Stimulated activated CD4-positive, alpha-beta T cell treated with anti-CD3 and anti-CD28 coated beads, Interleukin-15, amount 100 ng/mL, for 24 hours (primary cell): ENCODE data around the gene PGLYRP4.
"Not testable (repeated sequence)": the region's sequence is repeated elsewhere in the genome, so short reads cannot be mapped to it uniquely, and the experiment has no call there.

ENCODE experiments used
- DNase-seq: peaks from one replicate; pipeline ENCODE4 v3.0.0-alpha.2; 2020

The PGLYRP4 gene

DNA sequence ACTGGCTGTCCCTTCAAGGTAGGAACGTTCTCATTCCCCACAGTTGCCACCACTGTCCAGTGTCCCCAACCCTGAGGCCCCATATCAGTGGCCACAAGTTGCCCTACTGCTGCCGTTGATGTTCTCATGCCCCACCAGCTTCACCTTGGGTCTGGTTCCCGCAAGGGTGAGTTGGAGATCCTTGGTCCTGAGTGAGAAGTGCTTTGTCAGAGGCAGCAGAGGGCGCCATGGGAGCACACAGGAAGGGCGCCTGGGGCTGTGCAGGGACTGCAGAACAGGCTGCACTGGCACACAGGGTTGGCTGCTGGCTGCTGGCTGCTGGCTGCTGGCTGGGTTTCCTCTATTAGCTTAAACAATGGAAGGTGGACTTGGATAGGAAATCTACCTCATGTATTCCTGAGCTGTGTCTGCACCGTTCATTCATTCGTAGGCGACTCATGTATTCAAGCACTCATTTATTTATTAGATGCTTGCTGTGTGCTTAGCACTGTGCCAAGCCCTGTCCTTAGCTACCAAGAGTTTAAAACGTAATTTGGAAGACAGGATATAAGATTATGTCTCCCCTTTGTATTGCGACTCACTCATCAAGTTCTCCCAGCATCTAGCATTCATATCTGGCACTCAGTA lies 6.9 kb upstream of the PGLYRP4 start:
- DNase-seq, result peak; percentile 58

DNA sequence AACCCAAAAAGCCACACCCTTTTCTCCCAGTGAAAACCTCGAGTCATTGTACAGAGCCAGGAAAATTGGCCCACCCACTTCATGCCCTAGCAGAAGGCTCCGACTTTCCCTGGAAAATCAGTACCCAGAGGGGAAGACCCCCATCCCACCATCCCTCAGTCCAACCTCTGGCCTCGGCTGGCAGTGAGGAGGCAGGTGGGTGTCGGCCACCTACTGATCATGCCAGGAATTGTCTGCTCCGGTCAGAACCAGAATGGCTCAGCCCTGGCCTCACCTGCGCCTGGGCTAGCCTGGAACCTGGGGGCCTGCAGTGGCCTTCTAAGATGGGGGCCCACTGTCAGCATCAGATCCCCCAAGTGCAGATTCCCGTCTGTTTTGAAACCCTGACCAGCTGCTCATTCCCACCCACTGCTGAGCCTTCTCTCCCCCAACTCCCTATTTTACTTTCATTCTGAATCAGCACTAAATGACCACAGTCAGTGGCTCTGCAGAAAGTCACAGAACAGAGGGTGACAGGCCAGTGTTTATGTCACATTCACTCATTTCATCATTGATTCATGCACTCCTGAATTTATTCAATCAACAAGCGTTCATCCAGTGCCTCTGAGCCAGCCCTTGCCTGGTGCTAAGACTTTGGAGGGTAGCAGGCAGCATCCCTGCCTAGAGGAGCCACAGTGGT lies 6.0 kb upstream of the PGLYRP4 start:
- DNase-seq, result no peak

DNA sequence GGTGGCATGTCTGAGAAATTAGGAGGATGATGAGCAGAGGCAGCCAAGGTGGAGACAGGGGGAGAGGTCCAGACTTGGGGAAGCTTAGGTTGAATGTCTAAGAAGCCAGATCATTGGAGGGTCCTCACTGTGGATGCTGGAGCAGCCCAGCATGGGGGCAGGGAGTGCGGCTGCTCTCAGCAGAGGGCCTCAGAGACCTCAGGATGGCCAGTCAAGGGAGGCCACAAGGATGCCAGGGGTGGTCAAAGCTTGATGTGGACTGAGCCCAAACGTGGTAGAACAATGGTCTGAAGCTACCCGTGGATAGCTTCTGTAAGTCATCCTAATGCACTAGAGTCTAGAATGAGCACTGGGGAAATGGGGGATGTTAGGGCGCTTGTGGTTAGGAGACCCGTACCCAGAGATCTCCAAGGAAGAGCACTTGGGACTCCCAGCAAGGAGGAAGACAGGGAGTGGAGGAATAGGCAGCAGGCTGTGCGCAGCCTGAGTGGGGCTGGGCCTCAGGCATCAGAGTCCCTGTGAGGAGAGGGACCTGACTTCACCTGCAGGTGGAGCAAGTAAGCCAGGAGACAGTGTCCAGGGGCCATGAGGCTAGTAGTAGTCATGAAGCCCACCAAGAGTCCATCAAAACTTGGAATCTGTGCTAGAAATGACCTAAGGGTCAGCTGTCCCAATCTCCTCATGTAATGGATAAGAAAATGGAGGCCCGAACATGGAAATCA lies 4.7 kb upstream of the PGLYRP4 start:
- DNase-seq, result no peak

DNA sequence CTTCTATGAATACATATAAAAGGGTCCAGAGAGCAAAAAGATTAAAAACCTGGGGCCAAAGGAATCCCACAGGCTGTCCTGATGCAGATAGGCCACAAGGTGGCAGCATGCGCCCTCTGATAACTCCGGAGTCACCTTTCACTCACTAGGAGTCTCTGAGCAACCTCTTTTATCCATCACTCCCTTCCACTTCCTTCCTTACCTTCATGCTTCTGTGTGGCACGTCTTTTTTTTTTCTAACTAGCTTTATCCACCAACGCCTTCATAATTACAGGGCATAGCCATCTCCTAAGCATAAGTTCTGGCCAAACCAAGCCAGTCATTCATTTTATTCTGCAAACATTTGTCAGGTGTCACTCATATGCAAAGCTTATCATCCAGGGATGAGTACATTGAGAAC lies 3.9 kb upstream of the PGLYRP4 start:
- peak; percentile 73 for DNase-seq

DNA sequence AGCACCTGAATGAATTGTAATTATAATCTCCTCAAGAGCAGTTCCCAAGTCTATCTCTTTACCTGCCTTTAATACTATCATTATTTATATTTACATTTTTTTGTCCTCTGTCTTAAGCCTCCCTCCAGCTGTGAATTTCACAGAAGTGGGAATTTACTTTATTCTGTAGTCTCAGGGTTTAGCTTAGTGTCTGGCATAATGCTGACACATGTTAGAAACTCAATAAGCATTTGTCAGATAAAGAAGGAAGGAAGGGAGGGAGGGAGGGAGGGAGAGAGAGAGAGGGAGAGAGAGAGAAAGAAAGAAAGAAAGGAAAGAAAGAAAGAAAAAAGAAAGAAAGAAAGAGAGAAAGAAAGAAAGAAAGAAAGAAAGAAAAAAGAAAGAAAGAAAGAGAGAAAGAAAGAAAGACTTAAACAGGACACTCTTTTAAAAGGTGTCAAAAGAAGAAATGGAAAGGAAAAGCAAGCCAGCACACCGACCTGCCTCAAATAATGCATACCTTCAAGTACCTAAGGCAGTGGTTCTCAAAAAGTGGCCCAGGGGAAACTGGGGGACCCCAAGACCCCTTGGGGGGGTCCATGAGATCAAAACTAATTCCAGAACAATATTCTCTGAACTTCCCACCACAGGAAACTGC lies 1.8 kb upstream of the PGLYRP4 start:
- no peak for DNase-seq

DNA sequence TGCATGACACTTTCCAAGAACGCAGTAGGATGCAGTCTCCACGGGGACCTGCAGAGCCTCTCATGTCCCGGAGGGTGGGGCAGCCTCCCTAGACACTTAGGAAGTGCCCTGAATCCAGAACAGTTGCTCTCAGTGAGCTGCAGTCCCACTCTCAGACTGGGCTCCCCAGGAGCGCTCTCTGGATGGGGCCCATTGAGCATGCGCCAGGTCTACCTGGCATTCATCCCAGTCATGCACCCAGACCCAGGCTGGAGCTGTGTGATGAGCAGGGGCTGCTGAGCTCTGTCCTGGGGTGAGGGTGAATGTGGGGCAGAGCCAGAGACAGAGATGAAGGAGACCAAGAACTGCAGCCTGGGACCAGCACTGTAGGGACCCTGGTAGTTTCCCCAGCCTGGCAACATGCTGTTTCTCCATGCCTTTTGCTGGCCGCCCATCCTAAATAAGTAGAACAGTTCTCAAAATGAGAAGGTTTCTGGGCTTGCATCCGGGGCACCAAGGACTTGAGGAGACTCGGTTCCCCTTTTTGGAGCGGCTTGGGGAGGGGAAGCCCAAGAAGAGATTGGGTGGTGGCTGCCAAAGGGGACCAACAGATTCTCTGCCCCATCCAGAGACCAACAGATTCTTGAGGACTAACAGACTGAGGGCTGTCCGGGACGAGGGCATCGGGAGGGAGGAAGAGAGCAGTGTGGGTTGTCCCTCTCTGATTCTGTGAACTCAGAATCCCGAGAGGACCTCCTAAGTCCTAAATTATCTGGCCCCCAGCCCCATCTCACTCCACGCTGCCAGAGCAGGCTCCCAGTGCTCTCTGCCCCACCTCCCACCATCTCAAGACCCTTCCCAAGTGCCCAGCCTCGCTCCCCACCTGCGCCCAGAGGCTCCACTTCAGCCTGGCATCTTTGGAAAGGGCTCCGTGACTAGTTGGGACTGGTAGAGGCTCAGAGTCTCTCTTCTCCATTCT lies 1.0 kb upstream of the PGLYRP4 start:
- no peak for DNase-seq

DNA sequence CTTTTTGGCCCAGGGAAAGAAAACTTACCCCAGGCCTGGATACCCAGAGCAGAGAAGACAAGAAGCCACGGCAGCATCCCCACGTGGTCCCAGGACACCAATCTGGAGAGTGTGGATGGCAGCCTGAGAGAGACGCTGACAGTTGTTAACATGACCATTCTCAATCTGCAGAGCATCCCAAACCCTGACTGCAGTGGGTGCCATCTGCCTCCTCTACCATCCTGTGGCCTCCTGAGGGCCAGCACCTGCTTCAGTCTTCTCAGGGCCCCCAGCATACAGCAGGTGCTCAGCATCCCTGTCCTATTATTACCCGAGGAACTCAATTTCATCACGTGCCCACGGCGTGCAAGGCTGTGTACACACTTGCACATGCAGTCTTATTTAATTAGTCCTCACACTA lies 785 bp downstream of the PGLYRP4 start:
- DNase-seq, result no peak

DNA sequence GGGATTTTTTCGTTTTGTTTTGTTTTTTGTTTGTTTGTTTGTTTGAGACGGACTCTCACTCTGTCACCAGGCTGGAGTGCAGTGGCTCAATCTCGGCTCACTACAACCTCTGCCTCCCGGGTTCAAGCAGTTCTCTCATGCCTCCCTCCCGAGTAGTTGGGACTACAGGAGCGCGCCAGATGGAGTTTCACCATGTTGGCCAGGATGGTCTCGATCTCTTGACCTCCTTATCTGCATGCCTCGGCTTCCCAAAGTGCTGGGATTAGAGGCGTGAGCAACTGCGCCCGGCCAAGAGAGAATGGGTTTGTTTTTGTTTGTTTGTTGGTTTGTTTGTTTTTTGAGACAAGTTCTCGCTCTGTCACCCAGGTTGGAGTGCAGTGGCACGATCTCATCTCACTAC lies 1.6 kb downstream of the PGLYRP4 start:
- not testable (repeated sequence) for DNase-seq

DNA sequence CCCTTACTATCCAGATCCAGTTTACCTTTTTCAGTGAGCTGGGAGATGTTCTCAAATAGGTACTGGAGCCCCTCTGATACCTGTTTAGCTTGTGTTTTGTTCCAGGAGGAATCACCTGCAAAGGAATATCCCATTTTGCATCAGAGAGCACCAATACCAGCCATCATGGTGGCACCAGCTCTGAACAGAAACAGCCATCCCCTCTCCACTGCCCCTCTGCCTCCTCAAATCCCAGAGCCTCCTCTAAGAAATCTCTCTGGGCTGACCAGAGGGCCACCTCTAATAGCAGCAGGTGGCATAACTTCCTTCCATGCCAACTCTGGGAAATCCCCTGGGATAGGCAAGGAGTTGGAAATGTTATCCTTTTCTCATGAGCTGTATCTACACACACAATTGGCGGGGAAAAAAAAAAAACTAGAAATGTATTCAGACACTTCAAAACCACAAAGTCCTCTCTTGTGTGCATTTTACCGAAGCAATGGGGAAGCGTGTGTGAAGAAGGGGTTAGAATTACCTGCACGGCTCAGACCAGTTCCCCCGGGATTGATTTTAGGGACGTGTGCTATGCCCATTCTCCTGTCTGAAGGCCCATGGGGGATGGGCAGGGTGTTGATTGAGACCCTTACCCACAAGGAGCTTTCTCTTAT lies 2.4 kb downstream of the PGLYRP4 start:
- DNase-seq, result no peak

DNA sequence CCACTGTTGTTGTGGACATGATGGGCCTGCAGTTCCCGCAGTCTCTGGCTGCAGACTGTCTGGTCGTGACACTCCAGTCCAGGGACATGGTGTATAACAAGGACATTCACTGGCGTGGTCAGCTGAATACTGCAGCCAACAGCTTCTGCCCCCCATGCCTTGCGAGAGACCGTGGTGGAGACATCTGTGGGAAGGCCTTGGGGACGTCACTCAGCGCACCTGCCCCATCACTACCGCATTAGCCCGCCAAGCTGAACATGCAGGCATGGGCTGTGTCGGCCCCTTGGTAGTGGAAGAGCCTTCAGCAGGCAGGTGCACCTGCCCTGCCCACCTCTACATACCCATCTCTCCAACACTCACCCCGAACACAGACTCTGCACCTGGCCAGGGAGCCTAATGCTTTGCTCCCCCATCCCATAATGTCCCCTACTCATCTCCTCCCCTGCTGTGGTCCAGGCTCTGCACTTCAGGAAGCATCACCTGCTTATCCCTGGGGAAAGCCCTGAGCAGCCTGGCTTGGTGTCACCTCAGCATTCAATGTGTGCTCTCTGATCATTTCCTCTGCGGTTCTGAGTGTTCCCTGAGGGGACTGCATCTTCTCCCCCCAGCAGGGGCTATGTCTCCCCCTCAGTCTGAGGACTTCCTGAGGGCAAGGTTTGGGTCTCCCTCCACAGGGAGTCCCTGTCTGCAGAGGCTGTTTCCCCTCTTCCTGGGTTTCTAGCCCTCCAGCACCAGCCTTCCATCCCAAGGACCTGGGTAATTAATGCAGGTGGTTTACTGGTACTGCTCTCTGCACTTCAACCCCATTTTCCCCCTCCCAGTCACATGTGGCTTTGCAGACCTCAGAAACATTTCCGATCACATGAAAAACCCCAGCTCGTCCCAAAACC lies 3.2 kb downstream of the PGLYRP4 start:
- no peak for DNase-seq

DNA sequence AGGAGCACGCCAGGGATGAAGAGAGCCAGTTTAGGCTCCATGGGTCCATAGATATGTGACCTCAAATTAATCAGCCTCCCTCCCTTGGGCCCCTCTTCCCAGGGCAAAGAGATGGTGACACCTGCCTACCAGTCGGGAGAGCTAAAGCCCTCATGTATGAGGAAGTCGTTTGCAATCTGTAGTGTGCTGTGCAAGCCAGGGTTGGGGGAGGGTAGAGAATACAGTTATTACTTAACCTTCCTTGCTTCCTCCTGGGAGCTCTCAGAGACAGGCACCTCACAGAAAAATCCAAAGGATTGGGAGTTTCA lies 4.0 kb downstream of the PGLYRP4 start:
- no peak for DNase-seq

DNA sequence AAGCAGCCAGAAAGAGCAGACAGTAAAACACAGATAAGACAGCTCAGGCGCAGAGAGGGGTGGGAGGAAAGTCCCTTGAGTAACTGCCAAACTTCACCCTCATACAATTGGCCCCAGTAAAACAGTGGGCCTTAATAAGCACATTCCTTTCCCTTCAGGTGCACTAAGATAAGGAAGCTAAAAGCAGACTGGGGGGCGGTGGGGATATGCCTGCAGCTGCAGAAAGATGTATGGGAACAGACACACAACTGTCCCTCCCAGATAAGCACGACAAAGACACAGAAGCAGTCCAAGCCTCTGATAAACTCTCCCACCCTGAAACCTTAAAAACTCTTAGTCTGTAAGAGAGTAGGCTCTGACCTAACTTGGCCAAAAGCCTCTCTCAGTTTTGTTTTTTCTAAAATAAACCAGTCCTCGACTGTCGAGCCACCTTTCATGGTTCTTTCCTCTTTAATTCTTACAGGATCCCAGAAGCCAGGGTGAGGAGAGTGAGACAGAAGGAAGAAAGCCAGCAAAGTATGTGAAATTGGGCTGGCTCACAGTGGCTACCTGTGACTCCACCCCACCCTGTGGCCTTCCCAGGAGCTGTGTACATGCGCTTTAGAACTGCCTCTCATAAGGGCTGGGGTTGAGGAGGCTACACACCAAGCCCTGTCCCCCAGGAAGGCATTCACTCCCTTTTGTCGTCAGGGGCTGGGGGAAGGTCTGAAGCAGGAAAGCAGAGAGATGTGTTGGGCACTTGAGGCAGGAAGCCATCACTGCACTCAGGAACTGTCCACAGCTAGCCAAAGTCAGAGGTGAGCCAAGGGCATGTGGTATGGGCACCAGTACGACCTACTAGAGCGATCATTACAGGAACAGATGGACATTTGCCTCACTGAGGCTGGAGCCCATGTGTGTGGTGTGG lies 4.6 kb downstream of the PGLYRP4 start:
- no peak for DNase-seq

DNA sequence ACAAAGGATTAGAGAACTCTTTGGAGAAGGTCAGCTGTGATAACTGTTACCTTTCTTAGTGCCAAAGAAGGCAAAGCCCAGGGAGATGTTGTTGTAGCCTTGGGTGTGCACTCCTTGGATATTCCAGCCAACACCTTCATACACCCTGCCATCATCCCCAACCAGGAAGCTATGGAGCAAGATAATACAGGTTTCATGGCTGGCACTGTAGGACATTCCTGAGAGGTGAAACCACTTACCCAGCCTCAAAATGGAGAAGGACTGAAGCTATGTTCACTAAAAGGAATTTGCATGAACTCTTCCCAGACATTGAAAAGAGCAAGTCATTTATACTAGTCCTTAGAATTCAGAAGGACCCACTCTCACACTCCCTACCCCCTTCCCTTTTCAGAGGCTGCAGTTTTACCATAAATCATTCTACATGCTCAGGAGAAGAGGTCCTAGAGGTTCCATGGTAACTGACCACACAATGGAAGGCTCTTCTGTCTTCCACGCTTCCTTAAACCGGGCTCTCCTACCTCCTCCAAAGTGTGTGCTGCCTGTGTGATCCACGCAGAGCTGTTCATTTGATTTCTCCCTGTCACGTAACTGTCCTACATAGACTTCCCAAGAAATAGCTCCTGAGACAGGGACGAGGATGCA lies 5.5 kb downstream of the PGLYRP4 start:
- no peak for DNase-seq

DNA sequence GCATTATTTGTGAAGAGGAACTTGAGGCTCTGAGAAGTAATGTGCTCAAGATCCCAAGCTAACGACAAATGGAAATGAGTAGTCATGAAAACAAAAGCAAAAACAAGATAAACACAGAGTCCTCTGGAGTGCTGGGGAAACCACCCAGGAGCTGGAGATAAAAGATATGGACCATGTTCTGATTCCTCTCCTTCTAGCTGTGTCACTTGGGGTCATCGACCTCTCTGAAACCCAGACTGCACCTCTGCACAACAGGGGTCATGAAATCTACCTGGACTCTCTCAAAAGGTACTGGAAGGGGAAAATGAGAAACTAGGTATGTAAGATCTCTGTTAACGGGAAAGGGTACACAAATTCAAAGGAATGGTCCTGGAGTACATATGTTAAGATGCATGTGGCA lies 6.5 kb downstream of the PGLYRP4 start:
- DNase-seq, result no peak

DNA sequence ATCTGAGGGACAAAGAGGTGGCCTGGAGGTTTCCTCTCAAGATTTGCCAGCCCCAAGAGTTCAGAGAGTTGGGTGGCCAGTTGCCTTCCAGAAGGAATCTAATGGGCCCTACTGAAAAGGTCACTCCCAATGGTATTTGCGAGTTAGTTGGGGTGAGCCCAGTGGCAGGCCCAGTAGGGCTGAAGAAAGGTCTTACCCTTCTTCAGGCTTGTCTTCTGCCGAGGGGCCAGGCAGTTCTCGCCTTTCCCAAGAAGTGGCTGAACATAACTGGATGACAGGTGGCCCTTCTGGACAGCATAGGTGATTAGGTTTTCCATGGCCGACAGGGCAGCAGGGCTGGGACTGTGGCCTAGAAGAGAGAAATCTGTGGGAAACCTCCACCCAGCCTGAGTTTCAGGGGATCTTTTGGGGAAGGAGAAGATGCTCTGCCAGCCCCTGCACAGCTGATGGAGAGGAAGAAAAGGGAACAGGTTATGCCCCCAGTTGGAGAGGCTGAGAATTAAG lies 7.2 kb downstream of the PGLYRP4 start:
- no peak for DNase-seq

DNA sequence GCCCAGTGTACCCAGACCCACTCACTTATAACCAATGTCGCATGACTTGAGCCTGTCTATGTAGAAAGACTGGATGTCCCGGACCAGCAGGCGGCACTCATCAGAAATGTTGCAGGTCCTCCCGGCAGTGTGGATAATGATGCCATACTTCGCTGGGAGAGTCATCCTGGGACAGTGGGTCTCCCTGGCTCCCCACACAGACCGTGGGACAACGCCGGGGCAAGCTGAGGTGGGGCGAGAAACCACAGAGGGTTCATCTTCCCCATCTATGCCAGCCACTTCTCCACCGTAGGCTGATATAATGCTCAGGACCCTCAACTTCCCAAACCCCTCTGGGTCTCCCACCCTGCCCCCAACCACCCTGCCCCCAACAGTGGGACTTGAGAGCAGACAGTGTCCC lies 8.3 kb downstream of the PGLYRP4 start:
- DNase-seq, result no peak

DNA sequence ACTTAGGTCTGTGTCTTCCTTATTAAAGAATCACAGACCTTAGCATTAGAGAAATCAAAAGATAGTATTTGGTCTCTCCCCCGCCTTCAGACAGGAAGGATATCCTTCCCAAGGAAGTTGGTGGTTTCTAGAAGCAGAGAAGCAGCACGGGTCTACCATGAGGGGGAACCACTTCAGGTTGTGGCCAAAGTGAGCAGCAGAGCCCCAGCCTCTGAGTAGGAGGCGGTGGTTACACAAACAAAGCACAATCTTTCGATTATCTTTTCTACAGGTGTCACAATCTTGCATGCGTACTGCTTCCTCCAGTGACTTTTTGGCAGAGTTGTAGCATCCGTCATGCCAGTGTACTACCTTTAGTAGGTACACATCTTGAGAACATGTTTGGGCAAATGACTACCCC lies 8.8 kb downstream of the PGLYRP4 start:
- DNase-seq, result no peak

DNA sequence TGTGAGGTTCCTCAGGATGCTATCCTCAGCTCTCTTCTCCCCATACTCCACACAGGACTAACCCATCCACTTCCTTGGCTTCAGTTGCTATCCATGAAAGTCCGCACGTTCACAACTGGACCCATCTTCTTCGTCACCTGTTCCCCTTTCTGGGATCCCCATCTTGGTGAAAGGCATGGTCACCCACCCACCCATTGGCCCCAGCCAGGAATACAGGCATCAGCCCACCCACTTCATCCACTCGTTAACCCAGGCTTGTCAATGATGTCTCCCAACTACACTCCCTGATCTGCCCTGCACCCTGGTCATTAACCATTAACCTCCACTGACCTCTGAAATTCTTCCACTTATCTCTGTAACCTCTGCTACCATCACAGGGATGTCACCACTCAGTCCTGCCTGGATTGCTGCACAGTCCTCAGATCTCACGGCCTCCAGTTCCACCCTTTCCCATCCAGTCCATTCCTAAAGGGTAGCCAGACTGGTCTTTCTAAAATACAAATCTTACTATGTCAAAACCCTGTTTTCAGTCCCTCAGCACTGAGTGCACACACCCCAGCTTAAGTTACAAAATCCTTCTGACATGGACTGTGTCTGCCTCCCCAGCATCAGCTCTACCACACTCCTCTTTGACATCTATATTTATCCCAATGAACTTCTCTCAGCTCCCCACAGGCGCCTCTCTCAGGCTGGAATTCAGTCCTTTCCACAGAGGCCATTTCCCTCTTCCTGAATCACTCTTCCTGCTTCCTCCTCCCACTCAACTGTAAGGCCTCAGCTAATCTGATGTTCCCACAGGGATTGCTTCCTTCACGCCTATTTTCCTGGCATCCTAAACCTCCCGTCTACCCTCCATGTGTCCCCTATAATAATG lies 10.4 kb downstream of the PGLYRP4 start:
- DNase-seq, result no peak
